HepG2 (cell line): ENCODE measurements around the gene PIM1.

Experiments used
- HNRNPK ChIP-seq: fragments of 200-400 bp; formaldehyde crosslinking; IDR thresholded peaks from 2 replicates; pipeline ENCODE4 v1.6.1; 2018; ENCODE audit warnings: low read length, low read depth, moderate library complexity, mild to moderate bottlenecking; ENCODE audit not compliant: poor library complexity, severe bottlenecking
- NFIC ChIP-seq: IDR thresholded peaks from 2 replicates; pipeline ENCODE4 v1.6.1; 2012; ENCODE audit warnings: mild to moderate bottlenecking, low read length, inconsistent platforms
- NR2F6 ChIP-seq, 2 experiments: IDR thresholded peaks; 2 replicates each; pipeline ENCODE4 v1.6.1; 2016; ENCODE audit warnings: antibody characterized with exemption in 1 of 2, mild to moderate bottlenecking in 1 of 2
- POLR2A ChIP-seq, 2 experiments: IDR thresholded peaks; 2 replicates each; pipeline ENCODE4 v1.6.1; 2011; ENCODE audit warnings: low read depth in 2 of 2, low read length in 2 of 2, mild to moderate bottlenecking in 1 of 2, moderate library complexity in 1 of 2; ENCODE audit not compliant: insufficient read depth in 1 of 2
- TCF7L2 ChIP-seq: IDR thresholded peaks from 2 replicates; pipeline ENCODE4 v1.6.1; 2011; ENCODE audit warnings: mild to moderate bottlenecking, low read depth, low read length, moderate library complexity
- ZNF274 ChIP-seq: sonication (generic); formaldehyde crosslinking; IDR thresholded peaks from 2 replicates; pipeline ENCODE4 v1.5.1; 2020; ENCODE audit warnings: mild to moderate bottlenecking, missing genetic modification reagents
- ZNF564 ChIP-seq: sonication (generic); formaldehyde crosslinking; IDR thresholded peaks from 2 replicates; pipeline ENCODE4 v1.8.1; 2023; ENCODE audit warnings: mild to moderate bottlenecking, missing genetic modification reagents
- TF ChIP-seq, protein P1 (sequence below): sonication (generic); formaldehyde crosslinking; IDR thresholded peaks from 2 replicates; pipeline ENCODE4 v1.4.0; 2020; ENCODE audit warnings: missing genetic modification reagents, borderline replicate concordance
- TF ChIP-seq, protein P2 (sequence below): sonication (generic); formaldehyde crosslinking; IDR thresholded peaks from 2 replicates; pipeline ENCODE4 v1.4.0; 2020; ENCODE audit warnings: missing genetic modification reagents
- TF ChIP-seq, protein P3 (sequence below): IDR thresholded peaks from 2 replicates; pipeline ENCODE4 v1.6.1; 2016; ENCODE audit warnings: mild to moderate bottlenecking
- TF ChIP-seq, protein P4 (sequence below): sonication (generic); formaldehyde crosslinking; conservative IDR thresholded peaks from 2 replicates; pipeline ENCODE4 v1.4.0; 2020; ENCODE audit warnings: missing genetic modification reagents
- TF ChIP-seq, protein P5 (sequence below), 2 experiments: sonication (generic) in 1 of 2; formaldehyde crosslinking in 1 of 2; IDR thresholded peaks; 2 replicates each; pipeline versions ENCODE4 v1.5.1 to v1.6.1; 2011 to 2020; ENCODE audit warnings: borderline replicate concordance in 1 of 2, low read depth in 1 of 2, low read length in 1 of 2, mild to moderate bottlenecking in 1 of 2, missing genetic modification reagents in 1 of 2, moderate library complexity in 1 of 2

DNA sequence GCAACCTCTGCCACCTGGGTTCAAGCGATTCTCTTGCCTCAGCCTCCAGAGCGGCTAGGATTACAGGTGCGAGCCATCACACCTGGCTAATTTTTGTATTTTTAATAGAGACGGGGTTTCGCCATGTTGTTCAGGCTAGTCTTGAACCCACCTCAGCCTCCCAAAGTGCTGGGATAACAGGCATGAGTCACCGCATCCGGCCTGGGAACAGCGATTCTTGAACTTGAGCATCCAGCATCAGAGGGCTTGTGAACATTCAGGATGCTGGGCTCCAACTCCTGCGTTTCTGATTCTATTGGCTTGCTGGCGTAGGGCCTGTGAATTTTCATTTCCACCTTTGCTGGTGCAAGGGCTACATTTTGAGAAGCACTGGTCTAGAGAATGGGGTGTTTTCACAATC lies 24.5 kb upstream of the PIM1 start:
- TF ChIP-seq POLR2A (IDR thresholded peaks at IDR 0.05; ENCODE audit: insufficient read depth in 1 of 2, low read depth in 2 of 2, low read length in 2 of 2), result no peak
- TF ChIP-seq, protein P1, sequence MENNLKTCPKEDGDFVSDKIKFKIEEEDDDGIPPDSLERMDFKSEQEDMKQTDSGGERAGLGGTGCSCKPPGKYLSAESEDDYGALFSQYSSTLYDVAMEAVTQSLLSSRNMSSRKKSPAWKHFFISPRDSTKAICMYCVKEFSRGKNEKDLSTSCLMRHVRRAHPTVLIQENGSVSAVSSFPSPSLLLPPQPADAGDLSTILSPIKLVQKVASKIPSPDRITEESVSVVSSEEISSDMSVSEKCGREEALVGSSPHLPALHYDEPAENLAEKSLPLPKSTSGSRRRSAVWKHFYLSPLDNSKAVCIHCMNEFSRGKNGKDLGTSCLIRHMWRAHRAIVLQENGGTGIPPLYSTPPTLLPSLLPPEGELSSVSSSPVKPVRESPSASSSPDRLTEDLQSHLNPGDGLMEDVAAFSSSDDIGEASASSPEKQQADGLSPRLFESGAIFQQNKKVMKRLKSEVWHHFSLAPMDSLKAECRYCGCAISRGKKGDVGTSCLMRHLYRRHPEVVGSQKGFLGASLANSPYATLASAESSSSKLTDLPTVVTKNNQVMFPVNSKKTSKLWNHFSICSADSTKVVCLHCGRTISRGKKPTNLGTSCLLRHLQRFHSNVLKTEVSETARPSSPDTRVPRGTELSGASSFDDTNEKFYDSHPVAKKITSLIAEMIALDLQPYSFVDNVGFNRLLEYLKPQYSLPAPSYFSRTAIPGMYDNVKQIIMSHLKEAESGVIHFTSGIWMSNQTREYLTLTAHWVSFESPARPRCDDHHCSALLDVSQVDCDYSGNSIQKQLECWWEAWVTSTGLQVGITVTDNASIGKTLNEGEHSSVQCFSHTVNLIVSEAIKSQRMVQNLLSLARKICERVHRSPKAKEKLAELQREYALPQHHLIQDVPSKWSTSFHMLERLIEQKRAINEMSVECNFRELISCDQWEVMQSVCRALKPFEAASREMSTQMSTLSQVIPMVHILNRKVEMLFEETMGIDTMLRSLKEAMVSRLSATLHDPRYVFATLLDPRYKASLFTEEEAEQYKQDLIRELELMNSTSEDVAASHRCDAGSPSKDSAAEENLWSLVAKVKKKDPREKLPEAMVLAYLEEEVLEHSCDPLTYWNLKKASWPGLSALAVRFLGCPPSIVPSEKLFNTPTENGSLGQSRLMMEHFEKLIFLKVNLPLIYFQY, result no peak
- no peak for TF ChIP-seq TCF7L2
- TF ChIP-seq HNRNPK, result no peak
- TF ChIP-seq, protein P2, sequence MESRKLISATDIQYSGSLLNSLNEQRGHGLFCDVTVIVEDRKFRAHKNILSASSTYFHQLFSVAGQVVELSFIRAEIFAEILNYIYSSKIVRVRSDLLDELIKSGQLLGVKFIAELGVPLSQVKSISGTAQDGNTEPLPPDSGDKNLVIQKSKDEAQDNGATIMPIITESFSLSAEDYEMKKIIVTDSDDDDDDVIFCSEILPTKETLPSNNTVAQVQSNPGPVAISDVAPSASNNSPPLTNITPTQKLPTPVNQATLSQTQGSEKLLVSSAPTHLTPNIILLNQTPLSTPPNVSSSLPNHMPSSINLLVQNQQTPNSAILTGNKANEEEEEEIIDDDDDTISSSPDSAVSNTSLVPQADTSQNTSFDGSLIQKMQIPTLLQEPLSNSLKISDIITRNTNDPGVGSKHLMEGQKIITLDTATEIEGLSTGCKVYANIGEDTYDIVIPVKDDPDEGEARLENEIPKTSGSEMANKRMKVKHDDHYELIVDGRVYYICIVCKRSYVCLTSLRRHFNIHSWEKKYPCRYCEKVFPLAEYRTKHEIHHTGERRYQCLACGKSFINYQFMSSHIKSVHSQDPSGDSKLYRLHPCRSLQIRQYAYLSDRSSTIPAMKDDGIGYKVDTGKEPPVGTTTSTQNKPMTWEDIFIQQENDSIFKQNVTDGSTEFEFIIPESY (CRISPR knock-in tag), result no peak
- no peak for TF ChIP-seq ZNF274
- no peak for TF ChIP-seq NR2F6 (IDR thresholded peaks at IDR 0.05)
- TF ChIP-seq NR2F6 (CRISPR knock-in tag; IDR thresholded peaks at IDR 0.05), result no peak
- TF ChIP-seq, protein P3, sequence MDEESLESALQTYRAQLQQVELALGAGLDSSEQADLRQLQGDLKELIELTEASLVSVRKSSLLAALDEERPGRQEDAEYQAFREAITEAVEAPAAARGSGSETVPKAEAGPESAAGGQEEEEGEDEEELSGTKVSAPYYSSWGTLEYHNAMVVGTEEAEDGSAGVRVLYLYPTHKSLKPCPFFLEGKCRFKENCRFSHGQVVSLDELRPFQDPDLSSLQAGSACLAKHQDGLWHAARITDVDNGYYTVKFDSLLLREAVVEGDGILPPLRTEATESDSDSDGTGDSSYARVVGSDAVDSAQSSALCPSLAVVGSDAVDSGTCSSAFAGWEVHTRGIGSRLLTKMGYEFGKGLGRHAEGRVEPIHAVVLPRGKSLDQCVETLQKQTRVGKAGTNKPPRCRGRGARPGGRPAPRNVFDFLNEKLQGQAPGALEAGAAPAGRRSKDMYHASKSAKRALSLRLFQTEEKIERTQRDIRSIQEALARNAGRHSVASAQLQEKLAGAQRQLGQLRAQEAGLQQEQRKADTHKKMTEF (CRISPR knock-in tag), result no peak
- no peak for TF ChIP-seq NFIC
- TF ChIP-seq, protein P4, sequence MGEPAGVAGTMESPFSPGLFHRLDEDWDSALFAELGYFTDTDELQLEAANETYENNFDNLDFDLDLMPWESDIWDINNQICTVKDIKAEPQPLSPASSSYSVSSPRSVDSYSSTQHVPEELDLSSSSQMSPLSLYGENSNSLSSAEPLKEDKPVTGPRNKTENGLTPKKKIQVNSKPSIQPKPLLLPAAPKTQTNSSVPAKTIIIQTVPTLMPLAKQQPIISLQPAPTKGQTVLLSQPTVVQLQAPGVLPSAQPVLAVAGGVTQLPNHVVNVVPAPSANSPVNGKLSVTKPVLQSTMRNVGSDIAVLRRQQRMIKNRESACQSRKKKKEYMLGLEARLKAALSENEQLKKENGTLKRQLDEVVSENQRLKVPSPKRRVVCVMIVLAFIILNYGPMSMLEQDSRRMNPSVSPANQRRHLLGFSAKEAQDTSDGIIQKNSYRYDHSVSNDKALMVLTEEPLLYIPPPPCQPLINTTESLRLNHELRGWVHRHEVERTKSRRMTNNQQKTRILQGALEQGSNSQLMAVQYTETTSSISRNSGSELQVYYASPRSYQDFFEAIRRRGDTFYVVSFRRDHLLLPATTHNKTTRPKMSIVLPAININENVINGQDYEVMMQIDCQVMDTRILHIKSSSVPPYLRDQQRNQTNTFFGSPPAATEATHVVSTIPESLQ, result no peak
- no peak for TF ChIP-seq ZNF564 (CRISPR knock-in tag)
- TF ChIP-seq, protein P5, sequence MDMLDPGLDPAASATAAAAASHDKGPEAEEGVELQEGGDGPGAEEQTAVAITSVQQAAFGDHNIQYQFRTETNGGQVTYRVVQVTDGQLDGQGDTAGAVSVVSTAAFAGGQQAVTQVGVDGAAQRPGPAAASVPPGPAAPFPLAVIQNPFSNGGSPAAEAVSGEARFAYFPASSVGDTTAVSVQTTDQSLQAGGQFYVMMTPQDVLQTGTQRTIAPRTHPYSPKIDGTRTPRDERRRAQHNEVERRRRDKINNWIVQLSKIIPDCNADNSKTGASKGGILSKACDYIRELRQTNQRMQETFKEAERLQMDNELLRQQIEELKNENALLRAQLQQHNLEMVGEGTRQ (IDR thresholded peaks at IDR 0.05; ENCODE audit: low read depth, low read length), result no peak
- TF ChIP-seq, protein P5 (CRISPR knock-in tag; IDR thresholded peaks at IDR 0.05; ENCODE audit: borderline replicate concordance), result no peak
